HL-60 (cell line): Measurements from ENCODE around the gene ACOXL.

Experiments used
- DNase-seq, 2 experiments: peaks; one replicate each; pipeline ENCODE4 v3.0.0-alpha.2; 2010 to 2020; ENCODE audit warnings: low read depth in 1 of 2, low spot score in 1 of 2
- H3K27ac ChIP-seq: fragments of 250-450 bp; sonication (Bioruptor Pico); replicated peaks from 2 replicates; pipeline ENCODE4 v1.5.1; 2020; ENCODE audit warnings: mild to moderate bottlenecking, moderate library complexity
- H3K27me3 ChIP-seq: fragments of 250-450 bp; sonication (Bioruptor Pico); 2 replicates; pipeline ENCODE4 v1.5.1; 2021; ENCODE audit warnings: mild to moderate bottlenecking, moderate library complexity; ENCODE audit not compliant: insufficient read depth, poor library complexity, severe bottlenecking
- H3K4me3 ChIP-seq: replicated peaks from 2 replicates; pipeline ENCODE4 v1.5.1; 2011; ENCODE audit warnings: mild to moderate bottlenecking, control low read depth, low read length; ENCODE audit not compliant: insufficient read depth
- GABPA ChIP-seq: IDR thresholded peaks from 2 replicates; pipeline ENCODE4 v1.6.1; 2012; ENCODE audit warnings: low read depth
- POLR2AphosphoS5 ChIP-seq: IDR thresholded peaks from 2 replicates; pipeline ENCODE4 v1.6.1; 2012; ENCODE audit warnings: low read depth
- SPI1 ChIP-seq: IDR thresholded peaks from 2 replicates; pipeline ENCODE4 v1.6.1; 2012; ENCODE audit warnings: low read depth, mild to moderate bottlenecking, borderline replicate concordance
- TF ChIP-seq, protein P1 (sequence below): IDR thresholded peaks from one replicate; pipeline ENCODE4 v1.5.1; 2011; ENCODE audit warnings: low read length, control low read depth, inconsistent platforms; ENCODE audit not compliant: insufficient read depth
- TF ChIP-seq, protein P2 (sequence below): IDR thresholded peaks from 2 replicates; pipeline ENCODE4 v1.6.1; 2012; ENCODE audit warnings: low read depth; ENCODE audit not compliant: insufficient replicate concordance

ACOXL gene

GRCh38 chr2:110741491-110741980 lies 9.2 kb downstream of the ACOXL start:
- TF ChIP-seq POLR2AphosphoS5, result no peak
- TF ChIP-seq SPI1, result no peak
- TF ChIP-seq, protein P1, sequence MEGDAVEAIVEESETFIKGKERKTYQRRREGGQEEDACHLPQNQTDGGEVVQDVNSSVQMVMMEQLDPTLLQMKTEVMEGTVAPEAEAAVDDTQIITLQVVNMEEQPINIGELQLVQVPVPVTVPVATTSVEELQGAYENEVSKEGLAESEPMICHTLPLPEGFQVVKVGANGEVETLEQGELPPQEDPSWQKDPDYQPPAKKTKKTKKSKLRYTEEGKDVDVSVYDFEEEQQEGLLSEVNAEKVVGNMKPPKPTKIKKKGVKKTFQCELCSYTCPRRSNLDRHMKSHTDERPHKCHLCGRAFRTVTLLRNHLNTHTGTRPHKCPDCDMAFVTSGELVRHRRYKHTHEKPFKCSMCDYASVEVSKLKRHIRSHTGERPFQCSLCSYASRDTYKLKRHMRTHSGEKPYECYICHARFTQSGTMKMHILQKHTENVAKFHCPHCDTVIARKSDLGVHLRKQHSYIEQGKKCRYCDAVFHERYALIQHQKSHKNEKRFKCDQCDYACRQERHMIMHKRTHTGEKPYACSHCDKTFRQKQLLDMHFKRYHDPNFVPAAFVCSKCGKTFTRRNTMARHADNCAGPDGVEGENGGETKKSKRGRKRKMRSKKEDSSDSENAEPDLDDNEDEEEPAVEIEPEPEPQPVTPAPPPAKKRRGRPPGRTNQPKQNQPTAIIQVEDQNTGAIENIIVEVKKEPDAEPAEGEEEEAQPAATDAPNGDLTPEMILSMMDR, result no peak
- TF ChIP-seq, protein P2, sequence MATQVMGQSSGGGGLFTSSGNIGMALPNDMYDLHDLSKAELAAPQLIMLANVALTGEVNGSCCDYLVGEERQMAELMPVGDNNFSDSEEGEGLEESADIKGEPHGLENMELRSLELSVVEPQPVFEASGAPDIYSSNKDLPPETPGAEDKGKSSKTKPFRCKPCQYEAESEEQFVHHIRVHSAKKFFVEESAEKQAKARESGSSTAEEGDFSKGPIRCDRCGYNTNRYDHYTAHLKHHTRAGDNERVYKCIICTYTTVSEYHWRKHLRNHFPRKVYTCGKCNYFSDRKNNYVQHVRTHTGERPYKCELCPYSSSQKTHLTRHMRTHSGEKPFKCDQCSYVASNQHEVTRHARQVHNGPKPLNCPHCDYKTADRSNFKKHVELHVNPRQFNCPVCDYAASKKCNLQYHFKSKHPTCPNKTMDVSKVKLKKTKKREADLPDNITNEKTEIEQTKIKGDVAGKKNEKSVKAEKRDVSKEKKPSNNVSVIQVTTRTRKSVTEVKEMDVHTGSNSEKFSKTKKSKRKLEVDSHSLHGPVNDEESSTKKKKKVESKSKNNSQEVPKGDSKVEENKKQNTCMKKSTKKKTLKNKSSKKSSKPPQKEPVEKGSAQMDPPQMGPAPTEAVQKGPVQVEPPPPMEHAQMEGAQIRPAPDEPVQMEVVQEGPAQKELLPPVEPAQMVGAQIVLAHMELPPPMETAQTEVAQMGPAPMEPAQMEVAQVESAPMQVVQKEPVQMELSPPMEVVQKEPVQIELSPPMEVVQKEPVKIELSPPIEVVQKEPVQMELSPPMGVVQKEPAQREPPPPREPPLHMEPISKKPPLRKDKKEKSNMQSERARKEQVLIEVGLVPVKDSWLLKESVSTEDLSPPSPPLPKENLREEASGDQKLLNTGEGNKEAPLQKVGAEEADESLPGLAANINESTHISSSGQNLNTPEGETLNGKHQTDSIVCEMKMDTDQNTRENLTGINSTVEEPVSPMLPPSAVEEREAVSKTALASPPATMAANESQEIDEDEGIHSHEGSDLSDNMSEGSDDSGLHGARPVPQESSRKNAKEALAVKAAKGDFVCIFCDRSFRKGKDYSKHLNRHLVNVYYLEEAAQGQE, result no peak
- TF ChIP-seq GABPA, result no peak
- no peaks in the 10 kb centered on the region for H3K27me3 ChIP-seq
- DNase-seq, result no peak

GRCh38 chr2:110742412-110742811 lies 10.0 kb downstream of the ACOXL start:
- Histone ChIP-seq H3K4me3 (no peak overlapping the region), H3K27ac (no peak overlapping the region)

More at GRCh38 chr2:110741491-110741980, 9.2 kb downstream of the ACOXL start:
- Histone ChIP-seq H3K4me3 (no peak overlapping the region), H3K27ac (no peak overlapping the region)

DNA sequence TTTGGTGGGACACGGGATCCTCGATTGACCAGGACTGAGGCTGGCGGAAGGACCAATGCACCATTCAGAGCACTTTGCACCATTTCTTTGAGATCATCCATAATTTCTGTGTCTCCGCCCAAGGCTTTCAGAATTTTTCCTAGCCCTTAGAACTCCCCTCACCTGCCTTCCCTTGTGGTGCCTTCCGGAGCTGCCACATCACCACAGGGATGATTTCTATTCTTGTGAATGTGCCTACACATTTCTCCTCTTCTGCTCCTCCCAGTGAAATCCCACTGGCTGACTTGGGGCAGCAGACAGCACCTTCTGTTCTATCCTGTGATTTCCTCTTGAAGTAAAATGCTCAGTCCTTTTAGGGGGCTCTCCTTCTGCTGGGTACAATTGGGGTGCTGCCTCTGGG lies 11.2 kb downstream of the ACOXL start:
- Histone ChIP-seq H3K27ac (no peak overlapping the region), H3K27me3 (peaks cover 6% of the 10 kb centered on the region), H3K4me3 (no peak overlapping the region)
- no peak for DNase-seq
- TF ChIP-seq, protein P2, result no peak
- TF ChIP-seq SPI1 (no peak), POLR2AphosphoS5 (no peak), GABPA (no peak)
- TF ChIP-seq, protein P1, result no peak

More at GRCh38 chr2:110742412-110742811, 10.0 kb downstream of the ACOXL start:
- TF ChIP-seq, protein P1, result no peak
- TF ChIP-seq POLR2AphosphoS5 (no peak), SPI1 (no peak), GABPA (no peak)
- TF ChIP-seq, protein P2, result no peak
- no peaks in the 10 kb centered on the region for H3K27me3 ChIP-seq
- no peak for DNase-seq
